Suppressor macrophage (primary cell): ENCODE results near the gene FAAP100.

Experiments
- DNase-seq, 4 experiments: peaks; one replicate each; pipeline ENCODE4 v3.0.0-alpha.2; 2020 to 2022

Gene FAAP100

GRCh38 chr17:81522491-81523401 is 29.4 kb downstream of the FAAP100 start:
- DNase-seq: peak in 3 of 4 experiments; percentile 40 to 61 (median 58)

- no peak for DNase-seq
Measured at GRCh38 chr17:81520021-81520901, 31.9 kb downstream of the FAAP100 start.

- DNase-seq: peak in 3 of 4 experiments; percentile 46 to 63 (median 55)
Measured at GRCh38 chr17:81519284-81520020, 32.7 kb downstream of the FAAP100 start.

GRCh38 chr17:81518785-81519283 is 33.3 kb downstream of the FAAP100 start:
- peak in 3 of 4 experiments; percentile 47 to 69 (median 65) for DNase-seq

GRCh38 chr17:81518113-81518784 is 33.9 kb downstream of the FAAP100 start:
- DNase-seq: no peak

GRCh38 chr17:81517339-81518112 is 34.6 kb downstream of the FAAP100 start:
- peak in 1 of 4 experiments; percentile 29 for DNase-seq

- DNase-seq: no peak
Measured at GRCh38 chr17:81517009-81517338, 35.2 kb downstream of the FAAP100 start.

GRCh38 chr17:81516439-81516838 is 35.7 kb downstream of the FAAP100 start:
- DNase-seq: no peak

GRCh38 chr17:81515530-81516041 is 36.6 kb downstream of the FAAP100 start:
- DNase-seq: no peak

- DNase-seq: peak; percentile 78 to 92 (median 86)
Measured at GRCh38 chr17:81514739-81515529, 37.2 kb downstream of the FAAP100 start.

GRCh38 chr17:81514489-81514738 is 37.7 kb downstream of the FAAP100 start:
- no peak for DNase-seq

- peak; percentile 63 to 87 (median 74) for DNase-seq
Measured at GRCh38 chr17:81513753-81514488, 38.2 kb downstream of the FAAP100 start.

GRCh38 chr17:81513372-81513752 is 38.8 kb downstream of the FAAP100 start:
- peak; percentile 56 to 74 (median 67) for DNase-seq

GRCh38 chr17:81512562-81513371 is 39.4 kb downstream of the FAAP100 start, which contains the start of gene ACTG1:
Gene ACTG1 (minus strand): TSS chr17:81512799. CDS start chr17:81512354, 445 bp downstream.
- DNase-seq: peak; percentile 96 to 98 (median 97)

GRCh38 chr17:81511804-81512561 is 40.2 kb downstream of the FAAP100 start:
- DNase-seq: peak in 3 of 4 experiments; percentile 45 to 68 (median 47)

- DNase-seq: no peak
Measured at GRCh38 chr17:81511554-81511803, 40.7 kb downstream of the FAAP100 start.

- peak in 3 of 4 experiments; percentile 42 to 64 (median 47) for DNase-seq
Measured at GRCh38 chr17:81510785-81511553, 41.2 kb downstream of the FAAP100 start.
